Heart right ventricle (tissue), 16 donors: ENCODE measurements around the gene DNPH1. TPM values are rescaled to one million over a fixed set of nuclear protein-coding genes. Genes with fewer than 3 reads are reported as not detected.

Experiments
- ATAC-seq, 8 donors: fragments of 200-7000 bp; cut with Tn5 transposase; one replicate each; pipeline ENCODE4 v1.9.1; 2020; ENCODE audit warnings: mild to moderate bottlenecking in 8 of 8, moderate library complexity in 8 of 8, moderate number of reproducible peaks in 1 of 8
- DNase-seq, 2 donors: peaks; one replicate each; pipeline ENCODE4 v3.0.0-alpha.2; 2020
- H3K27ac ChIP-seq, 10 donors: fragments of 200-600 bp; sonication (generic) in 2 of 10; one replicate each; pipeline versions ENCODE4 v1.5.0 to v1.8.0; 2020 to 2022; ENCODE audit warnings: mild to moderate bottlenecking in 3 of 10
- H3K27me3 ChIP-seq, 7 donors: fragments of 200-600 bp; one replicate each; pipeline ENCODE4 v1.8.0; 2021 to 2022; ENCODE audit warnings: mild to moderate bottlenecking in 2 of 7
- H3K36me3 ChIP-seq, 9 donors: fragments of 200-600 bp; sonication (generic) in 1 of 9; one replicate each; pipeline versions ENCODE4 v1.5.0 to v1.8.0; 2020 to 2022; ENCODE audit warnings: mild to moderate bottlenecking in 2 of 9
- H3K4me1 ChIP-seq, 9 donors: fragments of 200-600 bp; sonication (generic) in 1 of 9; one replicate each; pipeline versions ENCODE4 v1.5.0 to v1.8.0; 2020 to 2022; ENCODE audit warnings: mild to moderate bottlenecking in 4 of 9
- H3K4me3 ChIP-seq, 10 donors: fragments of 200-600 bp; sonication (generic) in 2 of 10; one replicate each; pipeline versions ENCODE4 v1.5.0 to v1.8.0; 2020 to 2022; ENCODE audit warnings: mild to moderate bottlenecking in 7 of 10, moderate library complexity in 2 of 10
- H3K9me3 ChIP-seq, 11 donors: fragments of 200-600 bp in 10 of 11; sonication (generic) in 2 of 11; one replicate each; pipeline versions ENCODE4 v1.5.0 to v1.8.0; 2013 to 2022; ENCODE audit warnings: mild to moderate bottlenecking in 2 of 11, control low read depth in 1 of 11, moderate library complexity in 1 of 11
- CTCF ChIP-seq, 9 donors: fragments of 200-600 bp; sonication (generic) in 2 of 9; IDR thresholded peaks; one replicate each; pipeline versions ENCODE4 v1.5.0 to v1.8.0; 2021 to 2022; ENCODE audit warnings: antibody characterized with exemption in 9 of 9, mild to moderate bottlenecking in 5 of 9, moderate library complexity in 1 of 9
- WGBS, 2 donors: extraction: QIAGEN DNeasy Blood & Tissue Kit; methylation state at CpG; one replicate each; pipeline ENCODE4 v1.1.7; 2013; ENCODE audit warnings: inconsistent platforms in 1 of 2; 5-methylcytosine and 5-hydroxymethylcytosine counted together
- intact Hi-C, 10 donors: fragments of 100-400 bp; cut with DNase I; formaldehyde crosslinking; loops; one replicate each; pipeline versions ENCODE4 v1.11.1 to v1.14.2; 2022
- polyA plus RNA-seq, 2 donors: library from polyadenylated mRNA; stranded (reverse); fragments of 200-250 nt; gene quantifications; one replicate each; pipeline ENCODE4 v1.2.3, GENCODE V29; 2013
- total RNA-seq, 10 donors: library from RNA; stranded (reverse); fragmentation: NEBNext Ultra II Directional in 3 of 10; extraction: Animal tissue kit (Norgen Biotek cat#: 25700) in 3 of 10; gene quantifications; one replicate each; pipeline versions ENCODE4 v1.2.1 to v1.2.4, GENCODE V29; 2021 to 2023
- donor health status: Arrhythmogenic right ventricular cardiomyopathy.
- donor health status: ischemic (EF 13 %, LVEDD 7.1; RV severe dilation, severe dysfunction).
- donor health status: healthy with polysubstance abuse.
- donor health status: DM: no; HTN: yes; CAD: no.
- donor health status: DM: no; HTN: no; CAD: no.
- donor health status: ischemic (EF 25% LVEDD 6.9; RV normal size, moderate dysfunction).
- donor health status: ischemic (EF 25% LVEDD 5.7; RV mildly dilated, moderate dysfunction).
- donor health status: healthy.
- donor health status: DM: yes; HTN: yes; CAD: no.
- donor health status: Ischemic cardiomyopathy.
- donor health status: ischemic (EF 35%, LVEDD 5.7; RV mildly dilated, moderate dysfunction).
- donor health status: nonischemic (EF 11% LVEDD 7.7; RV severe dilation, severe dysfunction).
- donor health status: DM: yes; HTN: yes; CAD: no.
- donor health status: PGD.
- donor health status: ischemic (EF 29% LVEDD 5.4; RV normal size, mild dysfunction).
- donor health status: nonischemic (EF 23%, LVEDD 6.1; RV moderate dilation, normal function).

Gene DNPH1
- total and polyA plus RNA-seq, 12 donors: 16.0 to 51.3 (median 26.2) TPM

- H3K27ac ChIP-seq: no peak overlapping the region
- no peaks in the 10 kb centered on the region for H3K9me3 ChIP-seq
- DNase-seq: no peak
- 93 to 96% methylated on average over 2 of the region's 2 CpGs for WGBS, 2 donors
- no peak for TF ChIP-seq CTCF (IDR thresholded peaks at IDR 0.05)
- no peak overlapping the region for H3K4me3 ChIP-seq
- ATAC-seq: no peak
- H3K27me3 ChIP-seq: no peaks in the 10 kb centered on the region
- peaks cover 0 to 52% (median 10%) of the 10 kb centered on the region in 9 donors for H3K36me3 ChIP-seq
- intact Hi-C loops: no loop called here
- no peaks in the 10 kb centered on the region for H3K4me1 ChIP-seq
These were observed 22.0 kb downstream of the DNPH1 start for GRCh38 chr6:43207286-43207685.

GRCh38 chr6:43205849-43206248, 23.4 kb downstream of the DNPH1 start:
- no peak for DNase-seq
- intact Hi-C loops: no loop called here
- H3K4me3 ChIP-seq: no peak overlapping the region
- no peak overlapping the region for H3K27ac ChIP-seq
- no peaks in the 10 kb centered on the region for H3K4me1 ChIP-seq
- H3K36me3 ChIP-seq: peaks cover 0 to 58% (median 10%) of the 10 kb centered on the region in 9 donors
- no peak for TF ChIP-seq CTCF (IDR thresholded peaks at IDR 0.05)
- ATAC-seq: no peak
- 94 to 96% methylated on average over 10 of the region's 10 CpGs for WGBS, 2 donors
- H3K9me3 ChIP-seq: no peaks in the 10 kb centered on the region
- H3K27me3 ChIP-seq: no peaks in the 10 kb centered on the region

GRCh38 chr6:43204271-43205105, 24.8 kb downstream of the DNPH1 start:
- H3K9me3 ChIP-seq: no peaks in the 10 kb centered on the region
- peaks cover 0 to 71% (median 10%) of the 10 kb centered on the region in 9 donors for H3K36me3 ChIP-seq
- H3K4me3 ChIP-seq: no peak overlapping the region
- no peaks in the 10 kb centered on the region for H3K4me1 ChIP-seq
- no peak overlapping the region for H3K27ac ChIP-seq
- DNase-seq: no peak
- TF ChIP-seq CTCF (IDR thresholded peaks at IDR 0.05): no peak
- no peak for ATAC-seq
- H3K27me3 ChIP-seq: no peaks in the 10 kb centered on the region
- intact Hi-C loops: no loop called here
- WGBS, 2 donors: 96% methylated on average over 23 of the region's 23 CpGs

- Histone ChIP-seq H3K4me3 (no peak overlapping the region), H3K4me1 (no peaks in the 10 kb centered on the region), H3K27ac (no peak overlapping the region), H3K36me3 (peaks cover 0 to 73% (median 10%) of the 10 kb centered on the region in 9 donors), H3K9me3 (no peaks in the 10 kb centered on the region), H3K27me3 (no peaks in the 10 kb centered on the region)
- WGBS, 2 donors: 91 to 95% methylated on average over 8 of the region's 8 CpGs
- no peak for DNase-seq
- intact Hi-C loops: no loop called here
- TF ChIP-seq CTCF (IDR thresholded peaks at IDR 0.05): no peak
- no peak for ATAC-seq
These were observed 25.6 kb downstream of the DNPH1 start for GRCh38 chr6:43203718-43204095.
